GM12872 (cell line): ENCODE results near the gene AGAP3.

ENCODE experiments used
- CTCF ChIP-seq: IDR thresholded peaks from 3 replicates; pipeline ENCODE4 v1.5.1; 2011; ENCODE audit warnings: low read depth, mild to moderate bottlenecking, low read length, moderate library complexity; ENCODE audit not compliant: insufficient read depth

Gene AGAP3

GRCh38 chr7:151065516-151065915 lies 20.8 kb upstream of the AGAP3 start:
- TF ChIP-seq CTCF, result no peak

- TF ChIP-seq CTCF, result no peak
Observed at GRCh38 chr7:151066273-151066974, 19.9 kb upstream of the AGAP3 start.

DNA sequence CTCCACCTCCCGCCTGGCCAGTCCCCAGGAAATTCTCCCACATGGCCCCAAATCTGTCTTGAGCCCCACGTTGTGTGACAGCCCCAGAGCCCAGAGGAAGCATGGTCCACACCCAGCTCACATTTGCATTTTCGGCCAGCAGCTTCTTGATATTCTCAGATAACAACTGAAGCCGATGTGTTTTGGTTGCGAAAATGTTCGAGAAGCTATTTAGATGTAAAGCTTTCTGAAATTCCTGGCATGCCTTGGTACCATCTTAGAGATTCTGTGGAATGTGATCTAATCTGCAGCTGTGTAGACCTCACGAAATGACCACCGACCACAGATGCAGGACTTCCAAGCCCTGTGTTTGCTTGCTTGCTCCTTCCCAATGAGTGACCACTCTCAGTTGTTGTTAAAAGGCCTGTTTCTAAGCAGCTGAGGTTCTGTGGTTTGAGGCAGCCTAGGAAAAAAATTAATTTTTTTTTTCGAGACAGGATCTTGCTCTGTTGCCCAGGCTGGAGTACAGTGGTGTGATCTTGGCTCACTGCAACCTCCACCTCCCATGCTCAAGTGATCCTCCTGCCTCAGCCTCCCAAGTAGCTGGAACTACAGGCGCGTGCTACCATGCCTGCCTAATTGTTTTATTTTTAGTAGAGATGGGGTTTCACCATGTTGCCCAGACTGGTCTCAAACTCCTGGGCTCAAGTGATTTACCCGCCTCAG lies 18.1 kb upstream of the AGAP3 start:
- TF ChIP-seq CTCF, result no peak

DNA sequence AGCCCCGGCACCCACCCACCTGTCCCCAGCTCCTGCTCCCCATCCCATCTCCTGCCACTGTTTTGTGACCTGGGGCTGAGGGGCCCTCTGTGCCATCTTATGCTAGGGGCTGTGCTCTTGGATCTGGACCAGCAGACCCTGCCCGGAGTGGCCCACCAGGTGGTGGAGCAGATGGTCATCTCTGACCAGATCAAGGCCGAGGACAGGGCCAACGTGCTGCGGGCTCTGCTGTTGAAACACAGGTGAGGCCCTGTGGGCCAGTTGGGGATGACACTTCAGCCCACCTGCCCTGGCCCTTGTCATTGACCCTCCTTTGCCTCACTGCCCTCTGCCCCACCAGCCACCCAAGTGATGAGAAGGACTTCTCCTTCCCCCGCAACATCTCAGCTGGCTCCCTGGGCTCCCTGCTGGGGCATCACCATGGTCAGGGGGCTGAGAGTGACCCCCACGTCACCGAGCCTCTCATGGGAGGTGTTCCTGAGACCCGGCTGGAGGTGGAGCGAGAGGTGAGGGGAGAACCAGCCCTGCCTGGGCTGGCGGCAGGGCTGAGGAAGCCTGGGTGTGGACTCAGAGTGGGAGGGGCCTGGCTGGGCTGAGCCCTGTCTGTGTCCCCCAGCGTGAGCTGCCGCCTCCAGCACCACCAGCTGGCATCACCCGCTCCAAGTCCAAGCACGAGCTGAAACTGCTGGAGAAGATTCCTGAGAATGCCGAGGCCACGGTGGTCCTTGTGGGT lies 16.3 kb upstream of the AGAP3 start:
- no peak for TF ChIP-seq CTCF

DNA sequence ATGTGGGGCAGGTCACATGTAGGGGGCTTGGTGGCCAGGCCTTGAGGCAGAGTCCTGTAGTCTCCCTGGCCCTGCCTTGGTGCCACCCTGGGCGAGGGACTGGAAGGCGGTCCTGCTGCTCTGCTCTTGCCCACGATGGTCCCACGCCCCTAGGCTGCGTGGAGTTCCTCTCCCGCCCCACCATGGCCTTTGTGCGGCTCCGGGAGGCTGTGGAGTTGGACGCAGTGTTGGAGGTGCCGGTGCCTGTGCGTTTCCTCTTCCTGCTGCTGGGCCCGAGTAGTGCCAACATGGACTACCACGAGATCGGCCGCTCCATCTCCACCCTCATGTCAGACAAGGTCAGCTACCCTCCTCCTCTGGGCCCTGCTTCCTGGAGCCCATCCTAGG lies 15.7 kb upstream of the AGAP3 start:
- TF ChIP-seq CTCF, result no peak

GRCh38 chr7:151071032-151071866 lies 15.0 kb upstream of the AGAP3 start:
- TF ChIP-seq CTCF, result no peak

- no peak for TF ChIP-seq CTCF
Observed at GRCh38 chr7:151073990-151074389, 12.3 kb upstream of the AGAP3 start.
